Fibroblast of gingiva (primary cell): Measurements from ENCODE around the gene UACA.
A peak's percentile ranks its signal among the peaks of the same experiment; 100 is the strongest.
"Not testable (repeated sequence)": the region's sequence is repeated elsewhere in the genome, so short reads cannot be mapped to it uniquely, and the experiment has no call there.

ENCODE experiments used
- DNase-seq: peaks from one replicate; pipeline ENCODE4 v3.0.0-alpha.2; 2011; ENCODE audit warnings: low read depth

Gene UACA

DNA sequence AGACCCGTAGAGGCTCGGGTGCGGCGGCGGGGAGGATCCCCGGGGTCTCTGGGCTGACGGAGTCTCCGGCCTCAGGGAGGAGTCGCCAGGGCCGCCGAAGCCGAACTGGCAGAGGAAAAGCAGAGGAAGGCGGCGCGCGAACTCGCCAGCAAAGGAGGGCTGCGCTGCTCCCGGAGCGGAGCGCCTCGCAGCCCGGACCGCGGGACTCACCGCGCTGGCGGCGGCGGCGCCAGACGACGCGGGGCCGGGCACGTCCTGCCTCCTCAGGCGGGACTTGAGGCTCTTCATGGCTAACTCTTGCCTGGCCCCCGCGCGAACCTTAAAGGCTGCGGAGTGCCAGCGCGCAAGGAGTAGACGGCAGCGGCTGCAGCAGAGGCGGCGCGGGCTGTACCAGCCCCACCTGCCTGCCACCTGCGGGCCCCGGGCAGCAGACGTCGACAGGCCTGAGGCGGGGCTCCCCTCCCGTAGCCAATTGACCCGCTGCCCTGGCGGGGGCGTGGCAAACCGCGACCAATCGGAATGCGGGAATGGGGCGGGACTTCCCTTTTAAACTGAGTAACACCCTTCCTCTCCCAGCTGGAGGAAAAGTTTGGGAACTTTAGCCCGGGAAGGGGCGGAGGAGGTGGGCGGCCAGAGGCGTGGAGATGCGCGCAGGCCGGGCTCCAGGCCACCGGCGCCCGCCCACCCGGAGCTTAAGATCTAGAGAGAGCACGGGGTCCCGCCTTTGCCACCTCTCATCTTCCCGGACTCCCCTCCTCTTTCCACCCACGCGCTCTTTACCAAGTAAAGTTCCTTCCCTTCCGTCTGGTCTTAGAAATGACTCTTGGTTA lies at the start of gene UACA:
UACA (minus strand) TSS at position 439 of the 830 bp plus-strand sequence; CDS start at position 288, 151 bp downstream.
- DNase-seq = peak; percentile 90

GRCh38 chr15:70812827-70813364 lies 49.5 kb upstream of the UACA start:
- no peak for DNase-seq

DNA sequence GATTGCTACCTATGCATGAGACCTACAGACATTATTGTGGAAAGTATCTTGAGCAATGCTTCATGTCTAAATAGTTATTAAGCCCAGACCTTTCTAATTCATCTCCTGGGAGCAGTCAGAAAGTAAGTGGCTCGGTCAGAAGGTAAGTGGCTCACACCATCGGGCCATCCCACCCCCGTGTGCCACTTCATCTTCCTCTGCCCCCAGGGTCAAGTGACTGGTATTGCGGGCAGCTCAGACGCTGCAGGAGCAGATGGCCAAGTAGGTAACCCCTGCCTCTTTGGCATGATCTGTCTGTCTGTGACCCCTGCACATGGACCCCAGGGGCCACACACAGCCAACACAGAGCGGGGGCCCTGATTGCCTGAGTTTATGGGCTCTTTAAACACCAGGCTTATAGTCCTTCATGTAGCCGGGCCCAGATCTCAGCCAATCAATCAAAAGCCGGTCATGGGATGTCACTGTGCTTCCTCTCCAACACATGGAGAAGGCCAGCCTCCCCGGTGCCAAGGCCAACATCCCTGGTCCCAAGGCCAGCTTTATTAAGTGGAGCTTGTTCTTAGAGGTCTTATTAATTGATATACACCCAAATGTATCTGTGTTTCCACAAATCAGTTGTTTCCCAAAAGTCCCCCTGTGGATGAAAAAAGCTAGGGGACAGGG lies 47.7 kb upstream of the UACA start:
- DNase-seq = no peak

- DNase-seq = no peak
These were observed 43.8 kb upstream of the UACA start for GRCh38 chr15:70806992-70807712.

GRCh38 chr15:70804388-70804787 lies 41.0 kb upstream of the UACA start:
- not testable (repeated sequence) for DNase-seq

DNA sequence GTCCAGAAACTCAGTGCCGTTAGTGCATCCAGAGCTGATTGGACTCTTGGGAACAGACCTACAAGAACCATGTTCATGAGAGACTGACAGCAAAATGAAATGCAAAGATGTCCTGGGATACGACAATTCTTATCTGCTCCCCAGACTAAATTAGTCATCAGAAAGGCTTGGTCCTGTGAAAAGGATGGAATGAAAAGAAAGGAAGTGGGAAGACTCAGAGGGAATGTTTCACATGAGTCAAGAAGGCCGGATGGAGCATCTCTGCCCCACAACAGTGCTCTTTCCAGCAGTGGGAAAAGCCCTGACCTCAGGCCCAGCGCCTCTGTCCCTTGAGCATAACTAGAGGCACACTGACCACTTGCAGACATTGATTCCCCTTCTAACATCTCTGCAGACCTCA lies 39.3 kb upstream of the UACA start:
- DNase-seq = no peak

GRCh38 chr15:70801109-70801508 lies 37.8 kb upstream of the UACA start:
- DNase-seq = no peak

DNA sequence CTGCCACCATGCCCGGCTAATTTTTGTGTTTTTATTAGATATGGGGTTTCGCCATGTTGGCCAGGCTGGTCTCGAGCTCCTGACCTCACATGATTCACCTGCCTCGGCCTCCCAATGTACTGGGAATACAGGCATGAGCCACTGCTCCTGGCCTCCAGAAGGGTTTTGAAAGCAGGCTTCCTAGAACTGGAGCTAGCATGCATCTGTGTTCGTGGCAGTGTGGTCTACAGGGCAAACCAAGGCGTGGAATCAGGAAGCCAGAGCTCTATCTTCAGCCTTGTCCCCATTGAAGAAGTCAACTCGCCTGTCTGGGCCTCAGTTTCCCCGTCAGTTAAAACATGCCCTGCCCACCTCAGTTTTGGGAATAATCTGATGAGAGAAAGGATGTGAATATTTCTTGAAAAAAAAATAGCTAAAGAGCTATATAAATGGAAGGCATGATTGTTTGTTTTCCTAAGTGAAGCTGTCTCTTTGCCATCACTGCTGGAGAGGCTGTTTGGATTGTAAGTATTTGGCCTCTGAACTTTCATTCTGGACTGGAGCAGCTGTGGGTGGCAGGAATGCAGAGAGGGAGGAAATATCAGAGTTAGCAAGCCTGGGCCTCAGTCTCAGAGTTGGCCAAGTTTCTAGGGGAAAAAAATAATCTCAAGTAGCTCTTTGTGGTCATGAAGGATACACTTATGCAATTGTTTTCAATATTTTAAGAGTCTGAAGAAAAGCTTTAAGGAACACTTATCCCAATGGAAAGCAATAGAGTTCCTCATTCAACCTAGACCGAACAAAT lies 36.5 kb upstream of the UACA start:
- peak; percentile 97 for DNase-seq

DNA sequence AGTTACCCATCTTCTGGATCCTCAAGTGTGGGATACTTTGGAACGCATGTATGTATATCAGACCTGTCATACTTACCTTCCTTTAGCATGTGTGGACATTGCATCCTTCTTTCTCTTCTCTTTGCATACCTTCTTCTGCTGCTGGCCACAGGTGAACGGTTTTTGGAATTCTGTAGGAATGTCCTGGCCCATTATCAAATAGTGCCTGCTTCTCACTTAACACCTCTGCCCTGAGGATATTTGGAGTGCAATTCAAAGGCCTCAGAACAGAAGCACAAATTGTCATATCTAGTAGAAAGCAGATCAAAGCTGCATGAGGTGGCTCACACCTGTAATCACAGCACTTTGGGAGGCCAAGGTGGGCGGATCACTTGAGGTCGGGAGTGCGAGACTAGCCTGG lies 34.1 kb upstream of the UACA start:
- DNase-seq = no peak

DNA sequence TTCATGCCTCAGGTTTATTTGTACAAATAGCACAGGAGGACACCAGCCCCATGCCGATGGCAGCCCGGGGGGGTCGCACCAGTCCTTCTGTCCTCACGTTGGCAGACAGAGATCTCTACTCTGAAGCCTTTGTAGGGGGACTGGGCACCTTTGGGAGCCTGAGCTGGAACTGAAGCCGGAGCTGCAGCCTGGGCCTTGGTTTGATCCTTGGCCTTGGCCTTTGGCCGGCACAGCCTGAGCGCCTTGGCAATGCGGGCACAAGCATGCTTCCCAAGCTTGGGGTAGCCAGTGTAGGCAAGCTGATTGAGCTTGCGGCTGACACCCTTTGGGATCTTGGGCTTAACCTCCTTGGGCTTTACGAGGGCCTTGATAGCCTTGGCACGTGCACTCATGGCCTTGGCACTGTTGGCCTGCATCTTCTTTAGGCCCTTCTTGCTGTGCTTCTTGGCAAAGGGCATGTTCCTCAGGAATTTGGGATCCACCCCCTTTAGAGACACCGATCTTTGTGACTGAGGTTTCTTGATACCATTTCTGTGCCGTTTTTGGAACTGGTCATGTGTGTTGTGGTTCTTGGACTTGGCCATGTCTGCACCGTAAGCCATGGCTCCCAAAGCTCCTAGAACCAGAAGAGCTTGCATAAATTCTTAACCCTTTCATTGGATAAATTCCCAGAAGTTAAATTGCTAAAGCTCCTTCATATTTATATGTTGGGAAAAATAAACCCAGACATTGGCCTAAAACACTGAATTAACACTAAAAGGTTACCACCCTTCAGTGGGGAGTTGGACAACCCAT lies 33.4 kb upstream of the UACA start:
- DNase-seq = peak; percentile 24

DNA sequence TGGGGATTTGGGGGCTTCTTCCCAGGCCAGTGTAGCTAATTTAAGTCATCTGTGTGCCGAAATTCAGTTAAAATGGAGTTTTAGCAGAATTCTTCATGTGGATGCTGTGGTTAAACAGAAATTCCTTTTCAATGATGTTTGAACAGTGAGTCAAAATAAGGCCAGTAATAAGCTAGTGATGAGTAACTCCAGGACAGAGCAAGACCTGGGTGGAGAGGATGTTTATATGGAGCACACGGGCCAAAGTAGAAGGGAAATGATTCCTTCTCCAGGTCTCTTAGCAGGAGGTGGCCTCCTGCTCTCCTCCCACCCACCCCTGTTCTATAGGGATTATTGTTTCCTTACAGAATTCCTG lies 31.9 kb upstream of the UACA start:
- DNase-seq = peak; percentile 82

DNA sequence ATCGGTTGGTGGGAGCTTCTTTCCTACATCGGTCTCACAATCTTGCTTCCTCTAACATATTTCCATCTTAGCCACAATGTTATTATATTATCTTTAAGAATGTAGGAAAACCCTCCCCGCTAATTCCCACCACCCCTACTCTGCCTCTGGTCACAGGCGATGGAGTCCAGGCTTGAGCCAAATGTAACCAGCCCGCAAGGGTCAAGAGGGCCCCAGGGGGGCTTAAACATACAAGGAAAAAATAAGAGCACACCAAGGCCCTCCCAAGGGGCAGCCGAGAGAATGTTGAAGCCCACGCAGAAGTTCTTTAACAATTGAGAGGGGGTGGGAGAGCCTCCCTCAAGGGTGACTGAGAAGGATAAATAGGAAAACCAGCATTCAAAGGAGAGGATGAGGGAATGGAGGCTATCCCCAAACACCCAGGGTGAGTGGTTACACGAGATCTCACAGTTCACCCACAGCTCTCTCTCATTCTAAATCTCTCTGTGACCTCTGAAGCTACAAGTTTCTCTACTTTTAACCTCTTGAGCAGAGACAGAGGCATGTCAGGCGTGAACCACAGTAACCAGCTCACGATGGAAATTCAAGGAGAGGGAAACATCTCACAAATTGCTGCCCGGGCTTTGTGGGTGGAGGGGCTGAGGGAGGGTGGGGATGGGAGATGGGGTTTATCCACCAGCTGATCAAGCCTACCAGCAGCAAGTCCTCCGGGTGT lies 31.4 kb upstream of the UACA start:
- DNase-seq = no peak

DNA sequence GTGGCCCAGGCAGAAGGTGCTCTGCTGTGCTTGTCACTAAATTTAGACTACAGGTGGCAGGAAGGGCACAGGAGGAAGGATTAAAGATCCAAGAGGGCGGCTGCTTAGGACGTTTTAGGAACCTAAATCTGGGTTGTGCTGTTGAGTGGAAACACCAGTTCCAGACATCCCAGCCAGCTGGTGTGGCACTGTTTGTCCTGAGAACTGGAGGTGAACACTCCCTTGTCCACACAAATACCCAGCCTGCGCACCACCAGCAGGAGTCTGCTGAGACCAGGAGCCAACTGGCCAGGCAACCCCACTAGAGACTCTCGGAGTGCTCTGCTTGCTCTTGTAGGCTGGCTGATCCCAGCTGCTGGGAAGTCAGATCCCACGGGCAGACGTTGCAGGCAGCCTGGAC lies 30.3 kb upstream of the UACA start:
- no peak for DNase-seq

DNA sequence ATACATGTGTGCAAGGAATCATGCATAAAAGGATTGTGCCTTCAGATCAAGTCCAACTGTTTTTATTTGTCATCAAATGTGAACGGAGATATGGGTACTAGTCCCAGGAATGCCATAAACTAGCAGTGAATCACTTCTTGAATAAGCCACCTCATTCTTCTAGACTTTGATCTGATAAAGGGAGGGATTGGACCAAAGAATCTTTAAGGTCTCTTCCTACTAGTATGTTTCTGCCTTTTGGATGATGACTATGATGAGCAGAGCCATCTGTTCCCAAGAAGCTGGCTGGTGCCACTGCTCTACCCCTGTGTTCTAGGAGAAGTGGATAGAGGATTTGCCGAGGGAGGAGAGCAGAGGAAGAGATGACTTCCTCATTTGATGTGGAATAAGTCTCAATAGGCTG lies 28.8 kb upstream of the UACA start:
- DNase-seq = no peak

- DNase-seq = no peak
These were observed 27.9 kb upstream of the UACA start for GRCh38 chr15:70791259-70791658.

DNA sequence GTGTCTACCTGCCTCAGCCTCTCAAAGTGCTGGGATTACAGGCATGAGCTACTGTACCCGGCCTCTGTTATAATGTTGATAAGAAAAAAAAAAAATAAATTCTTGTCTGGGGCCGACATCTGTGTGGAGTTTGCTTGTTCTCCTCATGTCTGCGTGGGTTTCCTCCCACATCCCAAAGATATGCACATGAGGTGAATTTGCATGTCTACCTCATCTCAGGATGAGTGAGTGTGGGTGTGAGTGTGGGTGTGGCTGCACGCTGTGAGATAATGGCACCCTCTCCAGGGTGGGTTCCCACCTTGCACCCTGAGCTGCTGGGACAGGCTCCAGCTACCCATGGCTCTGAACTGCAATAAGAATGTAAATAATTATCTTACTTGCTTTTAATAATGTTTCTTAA lies 25.9 kb upstream of the UACA start:
- no peak for DNase-seq

DNA sequence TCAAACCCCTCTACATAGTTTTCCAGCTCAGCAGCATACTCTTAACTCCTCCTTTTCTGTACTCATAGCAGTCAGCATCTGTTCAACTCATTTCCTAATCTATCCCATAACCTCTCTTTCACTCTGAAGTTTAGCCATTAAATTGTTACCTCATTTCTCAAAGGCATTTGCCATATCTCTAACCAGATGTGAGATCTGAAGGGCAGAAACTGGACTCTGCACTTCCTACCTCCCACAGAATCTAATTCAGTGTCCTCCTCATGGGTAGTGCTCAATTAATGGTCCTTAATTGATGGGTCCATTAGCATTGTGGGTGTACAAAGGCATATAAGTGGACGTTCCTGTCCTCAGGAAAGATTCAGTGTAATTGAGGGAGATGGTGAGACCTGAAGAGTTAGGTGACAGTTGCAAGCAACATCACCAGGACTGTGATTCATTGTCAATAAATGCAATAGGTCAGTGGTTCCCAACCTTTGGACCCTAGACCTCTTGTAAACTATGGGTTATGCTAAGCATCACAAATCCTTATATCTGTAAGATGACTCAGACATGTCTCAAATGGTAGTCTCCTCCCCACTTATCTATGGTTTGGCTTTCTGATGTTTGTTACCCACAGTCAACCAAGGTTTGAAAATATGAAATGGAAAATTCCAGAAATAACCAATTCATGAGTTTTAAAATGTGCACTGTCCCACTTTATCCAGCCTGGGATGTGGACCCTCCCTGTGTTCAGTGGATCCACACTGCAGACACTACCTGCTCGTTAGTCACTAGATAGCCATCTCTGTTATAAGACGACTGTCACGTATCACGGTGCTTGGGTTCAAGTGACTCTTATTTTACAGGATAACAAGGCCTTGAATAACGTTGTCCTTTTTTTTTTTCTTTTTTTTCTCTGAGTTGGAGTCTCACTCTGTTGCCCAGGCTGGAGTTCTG lies 25.0 kb upstream of the UACA start:
- DNase-seq = peak; percentile 38

GRCh38 chr15:70786996-70787395 lies 23.6 kb upstream of the UACA start:
- no peak for DNase-seq

DNA sequence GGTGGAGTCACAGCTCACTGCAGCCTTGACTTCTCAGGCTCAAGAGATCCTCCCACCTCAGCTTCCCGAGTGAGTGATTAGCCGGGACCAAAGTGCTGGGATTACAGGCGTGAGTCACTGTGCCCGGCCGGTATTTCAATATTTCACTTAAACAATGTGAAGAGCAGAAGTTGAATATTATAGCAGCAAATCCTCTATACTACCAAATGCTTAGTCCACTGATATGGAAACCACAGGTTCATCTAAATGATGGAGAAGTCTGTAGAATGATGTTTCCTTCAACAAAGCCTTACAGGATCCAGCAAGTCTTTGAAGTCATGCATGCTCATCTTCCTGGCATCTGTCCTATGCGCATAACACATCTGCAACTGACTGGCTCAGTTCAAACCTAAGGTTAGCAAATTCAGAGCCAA lies 20.3 kb upstream of the UACA start:
- DNase-seq = peak; percentile 20
